ENCODE measurements around the gene HOXD9.

Gene HOXD9

DNA sequence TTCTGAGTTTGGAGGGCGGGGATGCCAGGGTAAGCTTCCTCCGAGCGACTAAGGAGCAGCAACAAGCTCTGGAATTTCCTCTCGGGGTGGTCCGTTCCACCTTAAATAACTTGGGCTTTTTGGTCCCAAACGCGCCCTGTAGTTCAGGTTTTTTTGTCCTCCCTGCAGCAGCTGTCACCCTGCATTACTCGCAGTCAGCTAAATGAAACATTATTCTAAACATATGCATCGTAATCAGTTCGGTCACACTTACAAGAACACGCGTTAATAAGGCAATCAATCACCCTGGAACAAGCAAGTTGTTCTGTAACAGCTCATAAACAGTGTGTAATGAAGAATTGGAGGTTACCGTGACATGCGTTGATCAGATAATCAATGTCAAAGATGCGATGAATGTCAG, 47.0 kb upstream of the HOXD9 start:
- Histone ChIP-seq H3K27me3 (ENCODE audit: insufficient read depth, poor library complexity, severe bottlenecking) (peaks cover 77% of the 10 kb centered on the region), H3K4me3 (replicated peaks; ENCODE audit: insufficient read depth, low read length) (no peak overlapping the region), H3K27ac (replicated peaks) (no peak overlapping the region)
- DNase-seq (ENCODE audit: low read depth in 1 of 2, low spot score in 1 of 2) = no peak
- no peak for TF ChIP-seq POLR2AphosphoS5 (IDR thresholded peaks at IDR 0.05; ENCODE audit: low read depth)
- no peak for TF ChIP-seq GABPA (IDR thresholded peaks at IDR 0.05; ENCODE audit: low read depth)
- TF ChIP-seq, protein P1, sequence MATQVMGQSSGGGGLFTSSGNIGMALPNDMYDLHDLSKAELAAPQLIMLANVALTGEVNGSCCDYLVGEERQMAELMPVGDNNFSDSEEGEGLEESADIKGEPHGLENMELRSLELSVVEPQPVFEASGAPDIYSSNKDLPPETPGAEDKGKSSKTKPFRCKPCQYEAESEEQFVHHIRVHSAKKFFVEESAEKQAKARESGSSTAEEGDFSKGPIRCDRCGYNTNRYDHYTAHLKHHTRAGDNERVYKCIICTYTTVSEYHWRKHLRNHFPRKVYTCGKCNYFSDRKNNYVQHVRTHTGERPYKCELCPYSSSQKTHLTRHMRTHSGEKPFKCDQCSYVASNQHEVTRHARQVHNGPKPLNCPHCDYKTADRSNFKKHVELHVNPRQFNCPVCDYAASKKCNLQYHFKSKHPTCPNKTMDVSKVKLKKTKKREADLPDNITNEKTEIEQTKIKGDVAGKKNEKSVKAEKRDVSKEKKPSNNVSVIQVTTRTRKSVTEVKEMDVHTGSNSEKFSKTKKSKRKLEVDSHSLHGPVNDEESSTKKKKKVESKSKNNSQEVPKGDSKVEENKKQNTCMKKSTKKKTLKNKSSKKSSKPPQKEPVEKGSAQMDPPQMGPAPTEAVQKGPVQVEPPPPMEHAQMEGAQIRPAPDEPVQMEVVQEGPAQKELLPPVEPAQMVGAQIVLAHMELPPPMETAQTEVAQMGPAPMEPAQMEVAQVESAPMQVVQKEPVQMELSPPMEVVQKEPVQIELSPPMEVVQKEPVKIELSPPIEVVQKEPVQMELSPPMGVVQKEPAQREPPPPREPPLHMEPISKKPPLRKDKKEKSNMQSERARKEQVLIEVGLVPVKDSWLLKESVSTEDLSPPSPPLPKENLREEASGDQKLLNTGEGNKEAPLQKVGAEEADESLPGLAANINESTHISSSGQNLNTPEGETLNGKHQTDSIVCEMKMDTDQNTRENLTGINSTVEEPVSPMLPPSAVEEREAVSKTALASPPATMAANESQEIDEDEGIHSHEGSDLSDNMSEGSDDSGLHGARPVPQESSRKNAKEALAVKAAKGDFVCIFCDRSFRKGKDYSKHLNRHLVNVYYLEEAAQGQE (IDR thresholded peaks at IDR 0.05; ENCODE audit: insufficient replicate concordance, low read depth) = no peak
- TF ChIP-seq SPI1 (IDR thresholded peaks at IDR 0.05; ENCODE audit: borderline replicate concordance, low read depth) = no peak
- TF ChIP-seq CTCF (IDR thresholded peaks at IDR 0.05; ENCODE audit: insufficient read depth, low read length) = no peak

DNA sequence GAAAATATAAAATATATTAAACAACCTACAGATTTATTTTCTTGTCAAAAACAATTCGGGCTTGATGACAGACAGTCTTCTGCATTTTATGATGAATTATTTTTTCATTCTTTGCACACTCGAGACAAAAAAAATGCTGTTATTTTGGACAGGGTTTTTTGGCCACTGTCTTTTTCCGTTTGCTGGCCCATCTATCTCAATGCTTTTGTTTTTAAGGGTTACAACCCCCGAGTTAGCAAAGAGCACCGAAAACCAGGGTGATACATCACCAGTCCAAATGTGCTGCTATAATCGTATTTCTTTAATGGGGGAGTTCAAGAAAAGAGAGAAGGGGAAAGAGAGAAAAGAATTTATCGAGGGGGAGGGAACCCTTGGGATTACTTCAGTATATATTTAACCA, 46.5 kb upstream of the HOXD9 start:
- Histone ChIP-seq H3K27me3 (ENCODE audit: insufficient read depth, poor library complexity, severe bottlenecking) (peaks cover 77% of the 10 kb centered on the region), H3K4me3 (replicated peaks; ENCODE audit: insufficient read depth, low read length) (no peak overlapping the region), H3K27ac (replicated peaks) (no peak overlapping the region)
- TF ChIP-seq SPI1 (IDR thresholded peaks at IDR 0.05; ENCODE audit: borderline replicate concordance, low read depth) (no peak), CTCF (IDR thresholded peaks at IDR 0.05; ENCODE audit: insufficient read depth, low read length) (no peak), POLR2AphosphoS5 (IDR thresholded peaks at IDR 0.05; ENCODE audit: low read depth) (no peak), GABPA (IDR thresholded peaks at IDR 0.05; ENCODE audit: low read depth) (no peak)
- TF ChIP-seq, protein P1 (IDR thresholded peaks at IDR 0.05; ENCODE audit: insufficient replicate concordance, low read depth) = no peak
- no peak for DNase-seq (ENCODE audit: low read depth in 1 of 2, low spot score in 1 of 2)

DNA sequence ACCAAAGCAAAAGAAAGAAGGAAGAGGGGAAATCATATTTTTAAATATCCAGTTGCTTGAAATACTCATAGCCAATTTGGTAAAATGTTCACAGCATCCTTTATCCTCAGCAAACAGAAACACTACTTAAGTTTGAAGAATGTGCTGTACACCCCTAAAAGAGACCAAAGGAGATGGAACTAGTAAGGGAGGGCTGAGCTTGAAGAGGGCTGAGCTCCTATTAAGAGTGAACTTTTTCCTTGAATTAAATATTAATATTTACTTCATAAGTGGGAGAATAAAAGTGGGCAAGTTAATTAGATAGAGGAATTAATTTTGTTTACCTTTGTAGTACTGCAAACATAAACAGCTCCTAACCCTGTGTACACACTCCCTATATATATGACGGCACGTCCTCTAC, 45.7 kb upstream of the HOXD9 start:
- H3K4me3 ChIP-seq (replicated peaks; ENCODE audit: insufficient read depth, low read length) = no peak overlapping the region
- TF ChIP-seq CTCF (IDR thresholded peaks at IDR 0.05; ENCODE audit: insufficient read depth, low read length) (no peak), POLR2AphosphoS5 (IDR thresholded peaks at IDR 0.05; ENCODE audit: low read depth) (no peak), SPI1 (IDR thresholded peaks at IDR 0.05; ENCODE audit: borderline replicate concordance, low read depth) (no peak), GABPA (IDR thresholded peaks at IDR 0.05; ENCODE audit: low read depth) (no peak)
- TF ChIP-seq, protein P1 (IDR thresholded peaks at IDR 0.05; ENCODE audit: insufficient replicate concordance, low read depth) = no peak
- H3K27me3 ChIP-seq (ENCODE audit: insufficient read depth, poor library complexity, severe bottlenecking) = peaks cover 78% of the 10 kb centered on the region
- no peak overlapping the region for H3K27ac ChIP-seq (replicated peaks)
- no peak for DNase-seq (ENCODE audit: low read depth in 1 of 2, low spot score in 1 of 2)

All from HL-60 (cell line).